SHP77 (cell line): ENCODE results near the gene EDNRA.

Experiments
- DNase-seq, 2 experiments: peaks; one replicate each; lab custom pipeline; 2025; lab: John Stamatoyannopoulos, UW

The EDNRA gene

GRCh38 chr4:147542229-147542990 lies 61.5 kb downstream of the EDNRA start:
- no peak for DNase-seq

- no peak for DNase-seq
These were observed 62.1 kb downstream of the EDNRA start for GRCh38 chr4:147543034-147543433.

- DNase-seq, result no peak
These were observed 65.5 kb downstream of the EDNRA start for GRCh38 chr4:147546349-147546748.

- DNase-seq, result no peak
These were observed 66.6 kb downstream of the EDNRA start for GRCh38 chr4:147547314-147548056.

- DNase-seq, result no peak
These were observed 67.4 kb downstream of the EDNRA start for GRCh38 chr4:147548256-147548655.

- DNase-seq, result no peak
These were observed 69.8 kb downstream of the EDNRA start for GRCh38 chr4:147550626-147551246.

- no peak for DNase-seq
These were observed 79.7 kb downstream of the EDNRA start for GRCh38 chr4:147560625-147561024.

GRCh38 chr4:147566762-147567161 lies 85.9 kb downstream of the EDNRA start:
- no peak for DNase-seq

GRCh38 chr4:147567276-147567675 lies 86.4 kb downstream of the EDNRA start:
- no peak for DNase-seq

GRCh38 chr4:147570616-147571015 lies 89.7 kb downstream of the EDNRA start:
- no peak for DNase-seq

- no peak for DNase-seq
These were observed 90.3 kb downstream of the EDNRA start for GRCh38 chr4:147571036-147571770.

GRCh38 chr4:147576084-147576483 lies 95.2 kb downstream of the EDNRA start:
- DNase-seq, result no peak

- DNase-seq, result no peak
These were observed 97.2 kb downstream of the EDNRA start for GRCh38 chr4:147578051-147578476.

GRCh38 chr4:147578593-147578992 lies 97.7 kb downstream of the EDNRA start:
- no peak for DNase-seq

- no peak for DNase-seq
These were observed 99.5 kb downstream of the EDNRA start for GRCh38 chr4:147580396-147580795.

GRCh38 chr4:147581606-147582350 lies 100.9 kb downstream of the EDNRA start:
- no peak for DNase-seq

GRCh38 chr4:147582386-147583060 lies 101.6 kb downstream of the EDNRA start:
- DNase-seq, result no peak

- no peak for DNase-seq
These were observed 103.0 kb downstream of the EDNRA start for GRCh38 chr4:147583876-147584275.

- DNase-seq, result no peak
These were observed 105.1 kb downstream of the EDNRA start for GRCh38 chr4:147586032-147586431.

- no peak for DNase-seq
These were observed 105.7 kb downstream of the EDNRA start for GRCh38 chr4:147586637-147587036.

GRCh38 chr4:147587041-147587440 lies 106.1 kb downstream of the EDNRA start:
- DNase-seq, result no peak
